Suppressor macrophage treated with lipopolysaccharide for 1 hour (primary cell): ENCODE measurements around the gene PPARA.
"Not testable (repeated sequence)": the region's sequence is repeated elsewhere in the genome, so short reads cannot be mapped to it uniquely, and the experiment has no call there.

ENCODE experiments used
- DNase-seq, 3 donors: peaks; one replicate each; pipeline ENCODE4 v3.0.0-alpha.2; 2020 to 2022

The PPARA gene

GRCh38 chr22:46250035-46250782 lies 99.9 kb downstream of the PPARA start, which contains the start of gene CDPF1:
Gene CDPF1 (minus strand): TSS chr22:46250293. CDS start chr22:46248284, 2,009 bp downstream.
- peak; percentile 94 to 97 (median 96) for DNase-seq

- DNase-seq: no peak
Observed at GRCh38 chr22:46250783-46251125, 100.4 kb downstream of the PPARA start.

- DNase-seq: no peak
Observed at GRCh38 chr22:46251266-46251665, 100.9 kb downstream of the PPARA start.

GRCh38 chr22:46251816-46252380 lies 101.6 kb downstream of the PPARA start:
- DNase-seq: no peak

- DNase-seq: peak in 1 of 3 donors; percentile 44
Observed at GRCh38 chr22:46256358-46256958, 106.1 kb downstream of the PPARA start.

- DNase-seq: no peak
Observed at GRCh38 chr22:46259374-46259773, 109.0 kb downstream of the PPARA start.

- no peak for DNase-seq
Observed at GRCh38 chr22:46260038-46260437, 109.7 kb downstream of the PPARA start.

GRCh38 chr22:46262449-46263215 lies 112.3 kb downstream of the PPARA start:
- peak; percentile 73 to 84 (median 73) for DNase-seq

GRCh38 chr22:46263216-46263590 lies 112.9 kb downstream of the PPARA start, which contains the start of gene PKDREJ:
Gene PKDREJ (minus strand): TSS chr22:46263343. CDS start chr22:46263322, 21 bp downstream.
- no peak for DNase-seq

- DNase-seq: not testable (repeated sequence)
Observed at GRCh38 chr22:46264520-46264919, 114.2 kb downstream of the PPARA start.

- DNase-seq: not testable (repeated sequence)
Observed at GRCh38 chr22:46265627-46266026, 115.3 kb downstream of the PPARA start.

GRCh38 chr22:46267431-46268279 lies 117.3 kb downstream of the PPARA start, which contains the start of gene TTC38:
Gene TTC38 (plus strand): TSS chr22:46268008. CDS start chr22:46268040, 32 bp downstream.
- DNase-seq: peak; percentile 85 to 94 (median 88)

GRCh38 chr22:46269564-46269963 lies 119.2 kb downstream of the PPARA start:
- DNase-seq: no peak

- no peak for DNase-seq
Observed at GRCh38 chr22:46272196-46272595, 121.9 kb downstream of the PPARA start.

GRCh38 chr22:46272762-46273431 lies 122.6 kb downstream of the PPARA start:
- DNase-seq: no peak

- DNase-seq: no peak
Observed at GRCh38 chr22:46273432-46274148, 123.3 kb downstream of the PPARA start.

GRCh38 chr22:46274381-46274780 lies 124.1 kb downstream of the PPARA start:
- DNase-seq: no peak

- no peak for DNase-seq
Observed at GRCh38 chr22:46275455-46276122, 125.3 kb downstream of the PPARA start.

- DNase-seq: no peak
Observed at GRCh38 chr22:46276563-46276962, 126.2 kb downstream of the PPARA start.
